Endothelial cell of umbilical vein (primary cell): ENCODE data around the gene RUNX2. TPM values are rescaled to one million over a fixed set of nuclear protein-coding genes. Genes with fewer than 3 reads are reported as not detected.

Experiments
- BruUV-seq: library from RNA; stranded (reverse); fragments of 400-500 nt; replicated peaks from 2 replicates; lab custom pipeline; 2021; lab: Mats Ljungman, UMichigan
- CTCF ChIA-PET: fragments of 300-600, 350-600 bp; sonication (Branson Sonifier 250); formaldehyde crosslinking; loops from one replicate; lab custom pipeline; 2021; ENCODE audit warnings: antibody characterized with exemption, inconsistent platforms; lab: Charles Lee
- POLR2A ChIA-PET: fragments of 300-600, 350-600 bp; sonication (Branson Sonifier 250); formaldehyde crosslinking; loops from one replicate; lab custom pipeline; 2021; ENCODE audit warnings: antibody characterized with exemption, inconsistent platforms; lab: Charles Lee
- DNase-seq: peaks from one replicate; pipeline ENCODE4 v3.0.0-alpha.2; 2011; ENCODE audit warnings: low read depth, low spot score
- FAIRE-seq: peaks from 2 replicates; lab custom pipeline; 2011; peaks lifted over from hg19 to GRCh38; lab: Jason Lieb, UNC
- H2AFZ ChIP-seq: 2 replicates; pipeline ENCODE4 v1.6.0; 2012; ENCODE audit warnings: low read depth, low read length, control low read depth, inconsistent platforms
- H3K27ac ChIP-seq: 2 replicates; pipeline ENCODE4 v1.5.1; 2011; ENCODE audit warnings: low read depth, mild to moderate bottlenecking, control low read depth, low read length, moderate library complexity; ENCODE audit not compliant: insufficient read depth
- H3K27me3 ChIP-seq, 2 experiments: 2 replicates each; pipeline versions ENCODE4 v1.6.0 to v1.6.1; 2011; ENCODE audit warnings: low read length in 2 of 2, mixed read lengths in 1 of 2; ENCODE audit not compliant: control insufficient read depth in 2 of 2, insufficient read depth in 2 of 2
- H3K36me3 ChIP-seq, 2 experiments: 2 replicates in 1 of 2; 3 replicates in 1 of 2; pipeline ENCODE4 v1.5.1; 2011; ENCODE audit warnings: low read length in 2 of 2, mild to moderate bottlenecking in 1 of 2, moderate library complexity in 1 of 2; ENCODE audit not compliant: control insufficient read depth in 2 of 2, insufficient read depth in 2 of 2; ENCODE audit errors: extremely low read depth in 1 of 2
- H3K4me1 ChIP-seq: 3 replicates; pipeline ENCODE4 v1.5.1; 2011; ENCODE audit warnings: mild to moderate bottlenecking, low read length; ENCODE audit not compliant: control insufficient read depth, insufficient read depth; ENCODE audit errors: extremely low read depth
- H3K4me2 ChIP-seq: 2 replicates; pipeline ENCODE4 v1.6.1; 2011; ENCODE audit warnings: low read length, control low read depth, mixed read lengths; ENCODE audit not compliant: insufficient read depth
- H3K4me3 ChIP-seq, 3 experiments: fragments of 200-600 bp in 1 of 3; sonication (generic), shearing (Covaris generic) in 1 of 3; replicated peaks in 1 of 3; 2 replicates each; pipeline ENCODE4 v1.5.1; 2011 to 2016; ENCODE audit warnings: control low read depth in 3 of 3, low read length in 3 of 3, mild to moderate bottlenecking in 2 of 3, inconsistent platforms in 1 of 3, low read depth in 1 of 3, moderate library complexity in 1 of 3; ENCODE audit not compliant: insufficient read depth in 1 of 3
- H3K79me2 ChIP-seq: 2 replicates; pipeline ENCODE4 v1.6.0; 2012; ENCODE audit warnings: low read length, inconsistent platforms; ENCODE audit not compliant: control insufficient read depth, insufficient read depth
- H3K9ac ChIP-seq: replicated peaks from 2 replicates; pipeline ENCODE3; 2011; ENCODE audit warnings: low read length, control low read depth; ENCODE audit not compliant: insufficient read depth; ENCODE audit errors: extremely low read depth
- H3K9me1 ChIP-seq: replicated peaks from 3 replicates; pipeline ENCODE4 v1.6.0; 2011; ENCODE audit warnings: mild to moderate bottlenecking, low read length; ENCODE audit not compliant: control insufficient read depth, insufficient read depth; ENCODE audit errors: extremely low read depth
- H3K9me3 ChIP-seq: replicated peaks from 2 replicates; pipeline ENCODE4 v1.5.1; 2012; ENCODE audit warnings: low read length, inconsistent platforms; ENCODE audit not compliant: control insufficient read depth, insufficient read depth
- H4K20me1 ChIP-seq: replicated peaks from 2 replicates; pipeline ENCODE3; 2011; ENCODE audit warnings: mild to moderate bottlenecking, low read length; ENCODE audit not compliant: control insufficient read depth, insufficient read depth; ENCODE audit errors: extremely low read depth
- EZH2 ChIP-seq: IDR thresholded peaks from 2 replicates; pipeline ENCODE4 v1.6.1; 2012; ENCODE audit warnings: borderline replicate concordance, low read depth, mild to moderate bottlenecking, moderate library complexity, low read length, inconsistent platforms; ENCODE audit not compliant: severe bottlenecking
- FOS ChIP-seq: IDR thresholded peaks from 2 replicates; pipeline ENCODE4 v1.6.1; 2011; ENCODE audit warnings: mild to moderate bottlenecking, low read length, moderate library complexity, borderline replicate concordance; ENCODE audit not compliant: insufficient read depth
- GATA2 ChIP-seq: IDR thresholded peaks from 2 replicates; pipeline ENCODE4 v1.7.0; 2011; ENCODE audit warnings: low read depth, mild to moderate bottlenecking, moderate library complexity, mixed read lengths, low read length; ENCODE audit not compliant: insufficient read length, insufficient read depth
- JUN ChIP-seq: IDR thresholded peaks from 2 replicates; pipeline ENCODE4 v1.6.1; 2011; ENCODE audit warnings: borderline replicate concordance, low read depth; ENCODE audit not compliant: insufficient read length, insufficient read depth
- MYC ChIP-seq: IDR thresholded peaks from one replicate; pipeline ENCODE4 v1.6.1; 2011; ENCODE audit warnings: mild to moderate bottlenecking, low read depth, low read length
- POLR2A ChIP-seq: IDR thresholded peaks from 2 replicates; pipeline ENCODE4 v1.6.1; 2012; ENCODE audit warnings: low read depth, mild to moderate bottlenecking, control low read depth, low read length
- POLR2AphosphoS5 ChIP-seq: IDR thresholded peaks from 2 replicates; pipeline ENCODE4 v1.6.1; 2012; ENCODE audit warnings: low read depth, mild to moderate bottlenecking, control low read depth, low read length, moderate library complexity; ENCODE audit not compliant: insufficient read depth
- dilution Hi-C: fragments of 300-500 bp; cut with MboI; formaldehyde crosslinking; loops from one replicate; pipeline ENCODE4 v1.15.0; 2019; ENCODE audit warnings: low sequenced_read_pairs; ENCODE audit not compliant: extremely low pct_ligation_motif_present
- intact Hi-C: fragments of 100-400 bp; cut with micrococcal nuclease; formaldehyde crosslinking; loops from one replicate; pipeline ENCODE4 v1.10.0; 2022
- polyA plus RNA-seq, 4 experiments: library from polyadenylated mRNA; depleted of rRNA in 3 of 4; stranded (reverse) in 3 of 4; unstranded in 1 of 4; fragments of >200 nt; gene quantifications; 2 replicates each; pipeline versions ENCODE4 v1.2.1 to v1.2.3, GENCODE V29; 2011 to 2012; ENCODE audit warnings: missing spikeins in 1 of 4
- total RNA-seq: library from RNA; stranded (reverse); gene quantifications from 2 replicates; pipeline ENCODE4 v1.2.3, GENCODE V29; 2021
- TF ChIP-seq, protein P1 (sequence below), 2 donors: IDR thresholded peaks; 1 replicate in 1 of 2; 2 replicates in 1 of 2; pipeline ENCODE4 v1.5.1; 2011; ENCODE audit warnings: low read length in 2 of 2, mild to moderate bottlenecking in 2 of 2, moderate library complexity in 2 of 2, control low read depth in 1 of 2, inconsistent platforms in 1 of 2, low read depth in 1 of 2; ENCODE audit not compliant: insufficient read depth in 1 of 2; ENCODE audit errors: extremely low read depth in 1 of 2
- TF ChIP-seq, protein P2 (sequence below): IDR thresholded peaks from 2 replicates; pipeline ENCODE4 v1.6.1; 2011; ENCODE audit not compliant: insufficient read depth, insufficient read length

RUNX2 gene
- total and polyA plus RNA-seq, 2 donors (not counting 3 experiments of a cell fraction or from before 2014, with no cell fraction given) = 0.06 TPM; not detected in 1

DNA sequence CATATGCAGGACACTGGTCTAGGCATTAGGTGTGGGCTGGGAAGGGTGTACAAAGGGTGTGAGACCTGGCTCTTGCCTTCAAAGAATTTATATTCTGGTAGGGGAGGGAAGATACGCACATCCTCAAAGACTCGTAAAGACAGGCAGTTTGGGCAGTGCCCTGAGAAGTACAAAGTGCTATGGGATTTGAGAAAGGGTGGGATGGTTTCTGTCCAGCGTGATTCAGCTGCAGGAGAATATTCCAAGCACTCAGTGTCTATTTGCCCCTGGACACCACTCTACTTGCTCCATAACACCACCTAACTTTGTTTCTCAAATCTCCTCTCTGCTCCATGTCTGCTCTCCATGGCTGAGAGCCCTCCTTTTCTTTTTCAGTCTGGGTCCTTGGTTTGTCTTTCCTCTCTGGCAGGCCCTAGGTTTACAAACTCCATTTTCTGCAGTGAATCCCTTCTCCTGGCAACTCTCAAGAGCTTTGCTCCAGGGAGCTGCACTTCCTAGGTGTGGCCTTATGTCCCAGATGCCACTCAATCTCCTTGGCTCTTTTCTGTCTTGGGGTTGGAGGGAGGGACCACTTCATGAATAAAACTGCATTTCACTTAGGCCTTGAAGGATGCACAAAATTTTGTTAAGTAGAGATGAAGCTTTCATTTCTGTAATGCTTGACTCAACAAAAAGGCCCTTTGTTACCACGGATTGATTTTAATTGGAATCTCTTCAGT lies 377.2 kb downstream of the RUNX2 start:
- Histone ChIP-seq H3K4me1 (no peaks in the 10 kb centered on the region), H4K20me1 (no peaks in the 10 kb centered on the region), H2AFZ (no peak overlapping the region), H3K4me2 (no peak overlapping the region), H3K36me3 (no peaks in the 10 kb centered on the region), H3K27ac (no peak overlapping the region), H3K4me3 (no peak overlapping the region), H3K9me3 (no peaks in the 10 kb centered on the region), H3K27me3 (peaks cover 5 to 8% of the 10 kb centered on the region in 2 experiments), H3K79me2 (no peaks in the 10 kb centered on the region), H3K9ac (no peak overlapping the region), H3K9me1 (no peaks in the 10 kb centered on the region)
- no TSS peak for BruUV-seq
- TF ChIP-seq FOS = no peak
- TF ChIP-seq EZH2 = no peak
- TF ChIP-seq POLR2A = no peak
- POLR2A ChIA-PET = no interaction called here
- no peak for FAIRE-seq
- no peak for DNase-seq
- dilution Hi-C loops = no loop called here
- CTCF ChIA-PET = interaction anchor here (0.8 to 3.6 kb wide), 5 partner anchors 9 to 1050 kb away, joined by 3 to 27 read pairs (median 5); no protein-coding TSS in a partner anchor
- intact Hi-C loops = no loop called here

DNA sequence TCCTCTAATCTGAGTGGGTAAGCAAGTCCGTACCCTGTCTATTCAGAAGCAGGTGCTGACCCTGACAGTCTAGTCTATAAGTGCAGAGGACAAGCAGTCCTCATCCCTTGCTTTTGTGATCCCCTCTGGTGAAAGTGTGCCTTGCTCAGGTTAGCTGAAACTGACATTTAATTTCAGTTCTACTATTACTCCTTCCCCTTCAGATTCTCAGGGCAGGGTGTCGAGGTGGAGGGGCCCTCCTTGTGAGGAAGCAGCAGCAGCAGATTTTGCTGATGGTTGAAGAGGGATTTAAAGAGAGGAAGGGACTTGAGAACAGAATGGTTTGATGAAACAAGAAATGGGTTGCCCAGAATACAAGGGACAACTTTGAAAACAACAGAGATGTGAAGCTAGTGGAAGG lies 378.2 kb downstream of the RUNX2 start:
- TF ChIP-seq POLR2A (no peak), POLR2AphosphoS5 (no peak), GATA2 (no peak), EZH2 (no peak), JUN (no peak), MYC (no peak), FOS (no peak)
- TF ChIP-seq, protein P1, sequence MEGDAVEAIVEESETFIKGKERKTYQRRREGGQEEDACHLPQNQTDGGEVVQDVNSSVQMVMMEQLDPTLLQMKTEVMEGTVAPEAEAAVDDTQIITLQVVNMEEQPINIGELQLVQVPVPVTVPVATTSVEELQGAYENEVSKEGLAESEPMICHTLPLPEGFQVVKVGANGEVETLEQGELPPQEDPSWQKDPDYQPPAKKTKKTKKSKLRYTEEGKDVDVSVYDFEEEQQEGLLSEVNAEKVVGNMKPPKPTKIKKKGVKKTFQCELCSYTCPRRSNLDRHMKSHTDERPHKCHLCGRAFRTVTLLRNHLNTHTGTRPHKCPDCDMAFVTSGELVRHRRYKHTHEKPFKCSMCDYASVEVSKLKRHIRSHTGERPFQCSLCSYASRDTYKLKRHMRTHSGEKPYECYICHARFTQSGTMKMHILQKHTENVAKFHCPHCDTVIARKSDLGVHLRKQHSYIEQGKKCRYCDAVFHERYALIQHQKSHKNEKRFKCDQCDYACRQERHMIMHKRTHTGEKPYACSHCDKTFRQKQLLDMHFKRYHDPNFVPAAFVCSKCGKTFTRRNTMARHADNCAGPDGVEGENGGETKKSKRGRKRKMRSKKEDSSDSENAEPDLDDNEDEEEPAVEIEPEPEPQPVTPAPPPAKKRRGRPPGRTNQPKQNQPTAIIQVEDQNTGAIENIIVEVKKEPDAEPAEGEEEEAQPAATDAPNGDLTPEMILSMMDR (IDR thresholded peaks at IDR 0.05; ENCODE audit: extremely low read depth in 1 of 2, insufficient read depth in 1 of 2, low read depth in 1 of 2, low read length in 2 of 2) = no peak
- TF ChIP-seq, protein P2, sequence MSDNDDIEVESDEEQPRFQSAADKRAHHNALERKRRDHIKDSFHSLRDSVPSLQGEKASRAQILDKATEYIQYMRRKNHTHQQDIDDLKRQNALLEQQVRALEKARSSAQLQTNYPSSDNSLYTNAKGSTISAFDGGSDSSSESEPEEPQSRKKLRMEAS = no peak
- peaks cover 5 to 8% of the 10 kb centered on the region in 2 experiments for H3K27me3 ChIP-seq
- H2AFZ ChIP-seq = no peak overlapping the region
- intact Hi-C loops = no loop called here
- no peaks in the 10 kb centered on the region for H3K79me2 ChIP-seq
- H4K20me1 ChIP-seq = no peaks in the 10 kb centered on the region
- FAIRE-seq = no peak
- no peaks in the 10 kb centered on the region for H3K9me3 ChIP-seq
- no peak for DNase-seq
- H3K9me1 ChIP-seq = no peaks in the 10 kb centered on the region
- H3K36me3 ChIP-seq = no peaks in the 10 kb centered on the region
- no peak overlapping the region for H3K4me3 ChIP-seq
- POLR2A ChIA-PET = no interaction called here
- CTCF ChIA-PET = interaction anchor here (1.6 to 1.9 kb wide), 2 partner anchors 8 to 10 kb away, joined by 3 to 9 read pairs; no protein-coding TSS in a partner anchor
- no peaks in the 10 kb centered on the region for H3K4me1 ChIP-seq
- no peak overlapping the region for H3K27ac ChIP-seq
- dilution Hi-C loops = no loop called here
- no peak overlapping the region for H3K4me2 ChIP-seq
- no peak overlapping the region for H3K9ac ChIP-seq
- BruUV-seq = no TSS peak
